WTC11 (cell line): ENCODE data around the gene SNX11.

Source experiments
- CREB1 ChIP-seq: sonication (generic); formaldehyde crosslinking; IDR thresholded peaks from 2 replicates; pipeline ENCODE4 v1.8.0; 2023; ENCODE audit warnings: mild to moderate bottlenecking, missing genetic modification reagents
- ELF4 ChIP-seq: sonication (generic); formaldehyde crosslinking; IDR thresholded peaks from 2 replicates; pipeline ENCODE4 v1.8.1; 2022; ENCODE audit warnings: low read depth, mild to moderate bottlenecking, moderate library complexity, missing genetic modification reagents
- FOXK1 ChIP-seq: sonication (generic); formaldehyde crosslinking; IDR thresholded peaks from 2 replicates; pipeline ENCODE4 v1.8.0; 2022; ENCODE audit warnings: mild to moderate bottlenecking, moderate library complexity, missing genetic modification reagents
- GRHL2 ChIP-seq: fragments of 250-450 bp; sonication (Bioruptor Pico); IDR thresholded peaks from 2 replicates; pipeline ENCODE4 v1.8.0; 2022; ENCODE audit warnings: mild to moderate bottlenecking, moderate library complexity; ENCODE audit not compliant: insufficient replicate concordance, severe bottlenecking
- IRF2 ChIP-seq: sonication (generic); formaldehyde crosslinking; IDR thresholded peaks from 2 replicates; pipeline ENCODE4 v1.8.0; 2022; ENCODE audit warnings: low read depth, missing genetic modification reagents, borderline replicate concordance
- JUN ChIP-seq: sonication (generic); formaldehyde crosslinking; IDR thresholded peaks from 2 replicates; pipeline ENCODE4 v1.8.0; 2023; ENCODE audit warnings: mild to moderate bottlenecking, missing genetic modification reagents
- NFYB ChIP-seq: sonication (generic); formaldehyde crosslinking; conservative IDR thresholded peaks from 2 replicates; pipeline ENCODE4 v1.8.0; 2022; ENCODE audit warnings: low read depth, missing genetic modification reagents
- USF2 ChIP-seq: sonication (generic); formaldehyde crosslinking; IDR thresholded peaks from 2 replicates; pipeline ENCODE4 v1.8.1; 2023; ENCODE audit warnings: mild to moderate bottlenecking, missing genetic modification reagents, moderate library complexity
- TF ChIP-seq, protein P1 (sequence below): sonication (generic); formaldehyde crosslinking; IDR thresholded peaks from 2 replicates; pipeline ENCODE4 v1.8.1; 2022; ENCODE audit warnings: low read depth, missing genetic modification reagents, borderline replicate concordance
- TF ChIP-seq, protein P2 (sequence below): fragments of 200-600 bp; IDR thresholded peaks from 2 replicates; pipeline ENCODE4 v1.8.0; 2022; ENCODE audit warnings: antibody characterized with exemption
- TF ChIP-seq, protein P3 (sequence below): sonication (generic); formaldehyde crosslinking; IDR thresholded peaks from 2 replicates; pipeline ENCODE4 v1.8.0; 2022; ENCODE audit warnings: mild to moderate bottlenecking, missing genetic modification reagents
- TF ChIP-seq, protein P4 (sequence below): sonication (generic); formaldehyde crosslinking; IDR thresholded peaks from 2 replicates; pipeline ENCODE4 v1.8.0; 2022; ENCODE audit warnings: mild to moderate bottlenecking, missing genetic modification reagents

GRCh38 chr17:48064638-48065037 lies 42.9 kb upstream of the SNX11 start:
- TF ChIP-seq GRHL2 (CRISPR knock-in tag) (no peak), CREB1 (no peak), IRF2 (CRISPR knock-in tag) (no peak), NFYB (no peak), FOXK1 (CRISPR knock-in tag) (no peak), ELF4 (CRISPR knock-in tag) (no peak), USF2 (CRISPR knock-in tag) (no peak), JUN (no peak)
- TF ChIP-seq, protein P1, sequence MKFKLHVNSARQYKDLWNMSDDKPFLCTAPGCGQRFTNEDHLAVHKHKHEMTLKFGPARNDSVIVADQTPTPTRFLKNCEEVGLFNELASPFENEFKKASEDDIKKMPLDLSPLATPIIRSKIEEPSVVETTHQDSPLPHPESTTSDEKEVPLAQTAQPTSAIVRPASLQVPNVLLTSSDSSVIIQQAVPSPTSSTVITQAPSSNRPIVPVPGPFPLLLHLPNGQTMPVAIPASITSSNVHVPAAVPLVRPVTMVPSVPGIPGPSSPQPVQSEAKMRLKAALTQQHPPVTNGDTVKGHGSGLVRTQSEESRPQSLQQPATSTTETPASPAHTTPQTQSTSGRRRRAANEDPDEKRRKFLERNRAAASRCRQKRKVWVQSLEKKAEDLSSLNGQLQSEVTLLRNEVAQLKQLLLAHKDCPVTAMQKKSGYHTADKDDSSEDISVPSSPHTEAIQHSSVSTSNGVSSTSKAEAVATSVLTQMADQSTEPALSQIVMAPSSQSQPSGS (CRISPR knock-in tag) = no peak
- TF ChIP-seq, protein P2, sequence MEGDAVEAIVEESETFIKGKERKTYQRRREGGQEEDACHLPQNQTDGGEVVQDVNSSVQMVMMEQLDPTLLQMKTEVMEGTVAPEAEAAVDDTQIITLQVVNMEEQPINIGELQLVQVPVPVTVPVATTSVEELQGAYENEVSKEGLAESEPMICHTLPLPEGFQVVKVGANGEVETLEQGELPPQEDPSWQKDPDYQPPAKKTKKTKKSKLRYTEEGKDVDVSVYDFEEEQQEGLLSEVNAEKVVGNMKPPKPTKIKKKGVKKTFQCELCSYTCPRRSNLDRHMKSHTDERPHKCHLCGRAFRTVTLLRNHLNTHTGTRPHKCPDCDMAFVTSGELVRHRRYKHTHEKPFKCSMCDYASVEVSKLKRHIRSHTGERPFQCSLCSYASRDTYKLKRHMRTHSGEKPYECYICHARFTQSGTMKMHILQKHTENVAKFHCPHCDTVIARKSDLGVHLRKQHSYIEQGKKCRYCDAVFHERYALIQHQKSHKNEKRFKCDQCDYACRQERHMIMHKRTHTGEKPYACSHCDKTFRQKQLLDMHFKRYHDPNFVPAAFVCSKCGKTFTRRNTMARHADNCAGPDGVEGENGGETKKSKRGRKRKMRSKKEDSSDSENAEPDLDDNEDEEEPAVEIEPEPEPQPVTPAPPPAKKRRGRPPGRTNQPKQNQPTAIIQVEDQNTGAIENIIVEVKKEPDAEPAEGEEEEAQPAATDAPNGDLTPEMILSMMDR = no peak
- TF ChIP-seq, protein P3, sequence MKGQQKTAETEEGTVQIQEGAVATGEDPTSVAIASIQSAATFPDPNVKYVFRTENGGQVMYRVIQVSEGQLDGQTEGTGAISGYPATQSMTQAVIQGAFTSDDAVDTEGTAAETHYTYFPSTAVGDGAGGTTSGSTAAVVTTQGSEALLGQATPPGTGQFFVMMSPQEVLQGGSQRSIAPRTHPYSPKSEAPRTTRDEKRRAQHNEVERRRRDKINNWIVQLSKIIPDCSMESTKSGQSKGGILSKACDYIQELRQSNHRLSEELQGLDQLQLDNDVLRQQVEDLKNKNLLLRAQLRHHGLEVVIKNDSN = no peak
- TF ChIP-seq, protein P4, sequence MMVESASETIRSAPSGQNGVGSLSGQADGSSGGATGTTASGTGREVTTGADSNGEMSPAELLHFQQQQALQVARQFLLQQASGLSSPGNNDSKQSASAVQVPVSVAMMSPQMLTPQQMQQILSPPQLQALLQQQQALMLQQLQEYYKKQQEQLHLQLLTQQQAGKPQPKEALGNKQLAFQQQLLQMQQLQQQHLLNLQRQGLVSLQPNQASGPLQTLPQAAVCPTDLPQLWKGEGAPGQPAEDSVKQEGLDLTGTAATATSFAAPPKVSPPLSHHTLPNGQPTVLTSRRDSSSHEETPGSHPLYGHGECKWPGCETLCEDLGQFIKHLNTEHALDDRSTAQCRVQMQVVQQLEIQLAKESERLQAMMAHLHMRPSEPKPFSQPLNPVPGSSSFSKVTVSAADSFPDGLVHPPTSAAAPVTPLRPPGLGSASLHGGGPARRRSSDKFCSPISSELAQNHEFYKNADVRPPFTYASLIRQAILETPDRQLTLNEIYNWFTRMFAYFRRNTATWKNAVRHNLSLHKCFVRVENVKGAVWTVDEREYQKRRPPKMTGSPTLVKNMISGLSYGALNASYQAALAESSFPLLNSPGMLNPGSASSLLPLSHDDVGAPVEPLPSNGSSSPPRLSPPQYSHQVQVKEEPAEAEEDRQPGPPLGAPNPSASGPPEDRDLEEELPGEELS = no peak
